CD14-positive monocyte (primary cell): ENCODE measurements around the gene ZFP64. TPM values are rescaled to one million over a fixed set of nuclear protein-coding genes. Genes with fewer than 3 reads are reported as not detected.
"Not testable (repeated sequence)": the region's sequence is repeated elsewhere in the genome, so short reads cannot be mapped to it uniquely, and the experiment has no call there.

Experiments used
- DNase-seq, 3 donors: peaks; one replicate each; pipeline ENCODE4 v3.0.0-alpha.2; 2011 to 2022
- H2AFZ ChIP-seq: 2 replicates; pipeline ENCODE4 v1.6.0; 2012; ENCODE audit warnings: mild to moderate bottlenecking, low read depth, low read length, inconsistent platforms; ENCODE audit not compliant: insufficient read depth, poor library complexity, severe bottlenecking
- H3K27ac ChIP-seq, 2 donors: 1 replicate in 1 of 2; 2 replicates in 1 of 2; pipeline ENCODE4 v1.5.1; 2012 to 2013; ENCODE audit warnings: low read length in 2 of 2, control low read depth in 1 of 2, inconsistent platforms in 1 of 2, low read depth in 1 of 2, mild to moderate bottlenecking in 1 of 2
- H3K27me3 ChIP-seq, 2 donors: one replicate each; pipeline versions ENCODE4 v1.6.0 to v1.6.1; 2011 to 2013; ENCODE audit warnings: low read length in 2 of 2; ENCODE audit not compliant: control insufficient read depth in 2 of 2, insufficient read depth in 2 of 2
- H3K36me3 ChIP-seq, 2 donors: replicated peaks in 1 of 2; 1 replicate in 1 of 2; 2 replicates in 1 of 2; pipeline versions ENCODE4 v1.5.1 to v1.6.1; 2012 to 2013; ENCODE audit warnings: low read length in 2 of 2, control low read depth in 1 of 2, inconsistent platforms in 1 of 2, mild to moderate bottlenecking in 1 of 2; ENCODE audit not compliant: insufficient read depth in 2 of 2, control insufficient read depth in 1 of 2
- H3K4me1 ChIP-seq, 2 donors: 1 replicate in 1 of 2; 2 replicates in 1 of 2; pipeline versions ENCODE4 v1.5.1 to v1.6.1; 2012 to 2013; ENCODE audit warnings: low read length in 2 of 2, control low read depth in 1 of 2, inconsistent platforms in 1 of 2, mild to moderate bottlenecking in 1 of 2, moderate library complexity in 1 of 2; ENCODE audit not compliant: insufficient read depth in 2 of 2, control insufficient read depth in 1 of 2
- H3K4me2 ChIP-seq: replicated peaks from 2 replicates; pipeline ENCODE3; 2012; ENCODE audit warnings: low read length, moderate library complexity, mild to moderate bottlenecking; ENCODE audit not compliant: poor library complexity, severe bottlenecking; ENCODE audit errors: extremely low read depth
- H3K4me3 ChIP-seq, 3 experiments: fragments of 200-600 bp in 1 of 3; sonication (generic) in 1 of 3; replicated peaks in 1 of 3; 1 replicate in 2 of 3; 2 replicates in 1 of 3; pipeline ENCODE4 v1.5.1; 2011 to 2013; ENCODE audit warnings: low read length in 3 of 3, mild to moderate bottlenecking in 3 of 3, control low read depth in 2 of 3, low read depth in 2 of 3, inconsistent platforms in 1 of 3, moderate library complexity in 1 of 3
- H3K79me2 ChIP-seq: 2 replicates; pipeline ENCODE4 v1.6.0; 2012; ENCODE audit warnings: mild to moderate bottlenecking, control low read depth, inconsistent platforms, low read length, moderate library complexity; ENCODE audit not compliant: insufficient read depth
- H3K9ac ChIP-seq: 2 replicates; pipeline ENCODE4 v1.6.0; 2017; ENCODE audit warnings: low read length, mild to moderate bottlenecking; ENCODE audit not compliant: insufficient read depth, poor library complexity, severe bottlenecking
- H3K9me3 ChIP-seq, 2 donors: replicated peaks in 1 of 2; 1 replicate in 1 of 2; 2 replicates in 1 of 2; pipeline versions ENCODE4 v1.5.1 to v1.6.1; 2012 to 2013; ENCODE audit warnings: low read length in 2 of 2, control low read depth in 1 of 2; ENCODE audit not compliant: control insufficient read depth in 1 of 2, insufficient read depth in 1 of 2
- H4K20me1 ChIP-seq: 2 replicates; pipeline ENCODE4 v1.6.0; 2012; ENCODE audit warnings: mild to moderate bottlenecking, low read length, control low read depth, moderate library complexity; ENCODE audit not compliant: insufficient read depth
- H3K27ac Mint-ChIP-seq, 7 donors: one replicate each; pipeline ENCODE4 v1.8.0; 2020; ENCODE audit warnings: mild to moderate bottlenecking in 7 of 7, mixed read lengths in 7 of 7, moderate library complexity in 6 of 7, inconsistent platforms in 2 of 7
- H3K27me3 Mint-ChIP-seq, 3 donors: one replicate each; pipeline ENCODE4 v1.8.0; 2021 to 2022; ENCODE audit warnings: low read depth in 3 of 3, mild to moderate bottlenecking in 3 of 3, mixed read lengths in 3 of 3, moderate library complexity in 3 of 3, inconsistent platforms in 1 of 3
- H3K36me3 Mint-ChIP-seq, 2 donors: one replicate each; pipeline ENCODE4 v1.8.0; 2020; ENCODE audit warnings: mixed read lengths in 2 of 2, inconsistent platforms in 1 of 2, mild to moderate bottlenecking in 1 of 2
- H3K4me1 Mint-ChIP-seq: one replicate; pipeline ENCODE4 v1.8.0; 2020; ENCODE audit warnings: mild to moderate bottlenecking, mixed read lengths
- H3K4me3 Mint-ChIP-seq, 2 donors: one replicate each; pipeline ENCODE4 v1.8.0; 2020; ENCODE audit warnings: mild to moderate bottlenecking in 2 of 2, mixed read lengths in 2 of 2, moderate library complexity in 1 of 2
- H3K9me3 Mint-ChIP-seq, 7 donors: one replicate each; pipeline ENCODE4 v1.8.0; 2020 to 2022; ENCODE audit warnings: mixed read lengths in 7 of 7, mild to moderate bottlenecking in 6 of 7, moderate library complexity in 6 of 7, inconsistent platforms in 2 of 7
- CTCF ChIP-seq: fragments of 200-600 bp; IDR thresholded peaks from one replicate; pipeline ENCODE4 v1.8.0; 2022; ENCODE audit warnings: antibody characterized with exemption, mild to moderate bottlenecking
- WGBS: methylation state at CpG from one replicate; pipeline ENCODE4 v1.1.5; 2013; ENCODE audit warnings: missing lambda C conversion rate; ENCODE audit not compliant: insufficient coverage; 5-methylcytosine and 5-hydroxymethylcytosine counted together
- intact Hi-C, 2 donors: fragments of 100-400 bp; cut with micrococcal nuclease; formaldehyde crosslinking; loops; one replicate each; pipeline versions ENCODE4 v1.15.0 to v1.15.1; 2023
- polyA plus RNA-seq, 3 donors: library from polyadenylated mRNA; depleted of rRNA in 1 of 3; unstranded in 2 of 3; stranded (reverse) in 1 of 3; fragments of 300-500 nt in 2 of 3; fragments of >200 nt in 1 of 3; fragmentation: Illumina TruSeq in 2 of 3; gene quantifications; 1 replicate in 2 of 3; 2 replicates in 1 of 3; pipeline ENCODE4 v1.2.3, GENCODE V29; 2012 to 2021

Gene ZFP64
- polyA plus RNA-seq, 3 donors, result 2.9 to 7.3 (median 4.9) TPM

GRCh38 chr20:52220891-52221290, 29.3 kb upstream of the ZFP64 start:
- H3K27me3 ChIP-seq, H3K4me3 ChIP-seq, H3K4me1 Mint-ChIP-seq, H3K4me2 ChIP-seq, H3K36me3 Mint-ChIP-seq, H3K4me3 Mint-ChIP-seq, H3K27ac Mint-ChIP-seq, H2AFZ ChIP-seq, H3K27ac ChIP-seq, H3K4me1 ChIP-seq, H4K20me1 ChIP-seq, H3K27me3 Mint-ChIP-seq, intact Hi-C loops, H3K79me2 ChIP-seq, H3K9ac ChIP-seq, DNase-seq, H3K36me3 ChIP-seq: not testable (repeated sequence)
- H3K9me3 ChIP-seq, result peaks cover 23 to 24% of the 10 kb centered on the region in 2 donors
- H3K9me3 Mint-ChIP-seq, result peaks cover 17 to 36% (median 30%) of the 10 kb centered on the region in 7 donors

GRCh38 chr20:52219441-52219840, 27.9 kb upstream of the ZFP64 start:
- Histone ChIP-seq H4K20me1 (no peaks in the 10 kb centered on the region), H3K4me3 (no peak overlapping the region), H3K27ac (no peak overlapping the region), H3K9ac (no peak overlapping the region), H3K36me3 (no peaks in the 10 kb centered on the region), H3K4me2 (no peak overlapping the region), H3K9me3 (peaks cover 23 to 24% of the 10 kb centered on the region in 2 donors), H3K79me2 (no peaks in the 10 kb centered on the region), H3K4me1 (no peaks in the 10 kb centered on the region), H2AFZ (no peak overlapping the region), H3K27me3 (no peaks in the 10 kb centered on the region)
- H3K27ac Mint-ChIP-seq, result no peak overlapping the region
- H3K36me3 Mint-ChIP-seq, result no peaks in the 10 kb centered on the region
- TF ChIP-seq CTCF, result no peak
- peaks cover 0 to 6% (median 6%) of the 10 kb centered on the region in 3 donors for H3K27me3 Mint-ChIP-seq
- H3K9me3 Mint-ChIP-seq, result peaks cover 17 to 42% (median 33%) of the 10 kb centered on the region in 7 donors
- H3K4me3 Mint-ChIP-seq, result no peak overlapping the region
- WGBS, result 88% methylated on average over 6 of the region's 9 CpGs
- intact Hi-C loops, result no loop called here
- H3K4me1 Mint-ChIP-seq, result no peaks in the 10 kb centered on the region
- no peak for DNase-seq
